Measurements from ENCODE around the gene LRRC75B.
"Not testable (repeated sequence)": the region's sequence is repeated elsewhere in the genome, so short reads cannot be mapped to it uniquely, and the experiment has no call there.

LRRC75B gene

GRCh38 chr22:24594569-24595120 lies 1.8 kb upstream of the LRRC75B start:
- no peaks in the 10 kb centered on the region for H3K27me3 ChIP-seq (ENCODE audit: insufficient read depth, low read depth, severe bottlenecking)
- no peak for DNase-seq
- TF ChIP-seq CTCF (IDR thresholded peaks at IDR 0.05; ENCODE audit: low read depth, low read length), result no peak
- no peaks in the 10 kb centered on the region for H3K36me3 ChIP-seq
- H3K27ac ChIP-seq, result no peak overlapping the region
- H3K9me3 ChIP-seq (ENCODE audit: severe bottlenecking), result peaks cover 2% of the 10 kb centered on the region
- no peak overlapping the region for H3K4me3 ChIP-seq (ENCODE audit: low read depth, low read length)

- Histone ChIP-seq H3K4me3 (ENCODE audit: low read depth, low read length) (no peak overlapping the region), H3K9me3 (ENCODE audit: severe bottlenecking) (peaks cover 2% of the 10 kb centered on the region), H3K27me3 (ENCODE audit: insufficient read depth, low read depth, severe bottlenecking) (no peaks in the 10 kb centered on the region), H3K27ac (0 out of 2 replicates have a peak overlapping the region, but pooled peaks have one; percentile 1), H3K36me3 (no peaks in the 10 kb centered on the region; the same call in 1 of the 2 replicates)
- DNase-seq, result no peak
- no peak for TF ChIP-seq CTCF (IDR thresholded peaks at IDR 0.05; ENCODE audit: low read depth, low read length)
Observed at GRCh38 chr22:24593836-24594568, 1.1 kb upstream of the LRRC75B start.

GRCh38 chr22:24593559-24593835 lies 624 bp upstream of the LRRC75B start:
- H3K27me3 ChIP-seq (ENCODE audit: insufficient read depth, low read depth, severe bottlenecking); H3K9me3 ChIP-seq (ENCODE audit: severe bottlenecking); DNase-seq; H3K36me3 ChIP-seq: not testable (repeated sequence)
- Histone ChIP-seq H3K27ac (peak overlapping the region; percentile 79), H3K4me3 (ENCODE audit: low read depth, low read length) (peak overlapping the region; percentile 46)

- Histone ChIP-seq H3K4me3 (ENCODE audit: low read depth, low read length) (peak overlapping the region; percentile 57), H3K9me3 (ENCODE audit: severe bottlenecking) (peaks cover 2% of the 10 kb centered on the region), H3K36me3 (no peaks in the 10 kb centered on the region; the same call in 1 of the 2 replicates), H3K27ac (peak overlapping the region; percentile 64), H3K27me3 (ENCODE audit: insufficient read depth, low read depth, severe bottlenecking) (no peaks in the 10 kb centered on the region)
- no peak for DNase-seq
- TF ChIP-seq CTCF (IDR thresholded peaks at IDR 0.05; ENCODE audit: low read depth, low read length), result no peak
Observed at GRCh38 chr22:24592058-24592850, 619 bp downstream of the LRRC75B start.

GRCh38 chr22:24591286-24591830 lies 1.5 kb downstream of the LRRC75B start:
- DNase-seq, result no peak
- H3K36me3 ChIP-seq, result peaks cover 7% of the 10 kb centered on the region
- H3K4me3 ChIP-seq (ENCODE audit: low read depth, low read length), result no peak overlapping the region
- H3K27me3 ChIP-seq (ENCODE audit: insufficient read depth, low read depth, severe bottlenecking), result no peaks in the 10 kb centered on the region
- no peaks in the 10 kb centered on the region for H3K9me3 ChIP-seq (ENCODE audit: severe bottlenecking)
- no peak for TF ChIP-seq CTCF (IDR thresholded peaks at IDR 0.05; ENCODE audit: low read depth, low read length)
- H3K27ac ChIP-seq, result no peak overlapping the region

- Histone ChIP-seq H3K9me3 (ENCODE audit: severe bottlenecking) (no peaks in the 10 kb centered on the region), H3K4me3 (ENCODE audit: low read depth, low read length) (no peak overlapping the region), H3K27ac (no peak overlapping the region), H3K27me3 (ENCODE audit: insufficient read depth, low read depth, severe bottlenecking) (no peaks in the 10 kb centered on the region), H3K36me3 (peaks cover 12% of the 10 kb centered on the region)
- TF ChIP-seq CTCF (IDR thresholded peaks at IDR 0.05; ENCODE audit: low read depth, low read length), result no peak
- no peak for DNase-seq
Observed at GRCh38 chr22:24590596-24591173, 2.2 kb downstream of the LRRC75B start.
